ENCODE results near the gene PDE6C. TPM values are rescaled to one million over a fixed set of nuclear protein-coding genes. Genes with fewer than 3 reads are reported as not detected.

Gene PDE6C
- total and polyA plus RNA-seq, 12 donors = not detected

GRCh38 chr10:93590638-93591037 is 21.7 kb upstream of the PDE6C start:
- no peak overlapping the region for H3K27ac ChIP-seq
- 84% methylated on average over 7 of the region's 7 CpGs for WGBS, 2 donors
- no peaks in the 10 kb centered on the region for H3K9me3 ChIP-seq
- peaks cover 0 to 7% (median 0%) of the 10 kb centered on the region in 9 donors for H3K4me1 ChIP-seq
- ATAC-seq (no peak), DNase-seq (no peak)
- H3K4me3 ChIP-seq = no peak overlapping the region
- no peaks in the 10 kb centered on the region for H3K36me3 ChIP-seq
- TF ChIP-seq, protein P1, sequence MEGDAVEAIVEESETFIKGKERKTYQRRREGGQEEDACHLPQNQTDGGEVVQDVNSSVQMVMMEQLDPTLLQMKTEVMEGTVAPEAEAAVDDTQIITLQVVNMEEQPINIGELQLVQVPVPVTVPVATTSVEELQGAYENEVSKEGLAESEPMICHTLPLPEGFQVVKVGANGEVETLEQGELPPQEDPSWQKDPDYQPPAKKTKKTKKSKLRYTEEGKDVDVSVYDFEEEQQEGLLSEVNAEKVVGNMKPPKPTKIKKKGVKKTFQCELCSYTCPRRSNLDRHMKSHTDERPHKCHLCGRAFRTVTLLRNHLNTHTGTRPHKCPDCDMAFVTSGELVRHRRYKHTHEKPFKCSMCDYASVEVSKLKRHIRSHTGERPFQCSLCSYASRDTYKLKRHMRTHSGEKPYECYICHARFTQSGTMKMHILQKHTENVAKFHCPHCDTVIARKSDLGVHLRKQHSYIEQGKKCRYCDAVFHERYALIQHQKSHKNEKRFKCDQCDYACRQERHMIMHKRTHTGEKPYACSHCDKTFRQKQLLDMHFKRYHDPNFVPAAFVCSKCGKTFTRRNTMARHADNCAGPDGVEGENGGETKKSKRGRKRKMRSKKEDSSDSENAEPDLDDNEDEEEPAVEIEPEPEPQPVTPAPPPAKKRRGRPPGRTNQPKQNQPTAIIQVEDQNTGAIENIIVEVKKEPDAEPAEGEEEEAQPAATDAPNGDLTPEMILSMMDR (IDR thresholded peaks at IDR 0.05) = no peak
- intact Hi-C loops (cut with DNase I) = no loop called here
- no peaks in the 10 kb centered on the region for H3K27me3 ChIP-seq

GRCh38 chr10:93591065-93591808 is 21.1 kb upstream of the PDE6C start:
- no peaks in the 10 kb centered on the region for H3K27me3 ChIP-seq
- no peaks in the 10 kb centered on the region for H3K36me3 ChIP-seq
- DNase-seq (no peak), ATAC-seq (peak in 2 of 8 donors; percentile 33 to 61)
- no peaks in the 10 kb centered on the region for H3K9me3 ChIP-seq
- intact Hi-C loops (cut with DNase I) = no loop called here
- peaks cover 0 to 7% (median 0%) of the 10 kb centered on the region in 9 donors for H3K4me1 ChIP-seq
- no peak overlapping the region for H3K4me3 ChIP-seq
- 61 to 71% methylated on average over 8 of the region's 8 CpGs for WGBS, 2 donors
- TF ChIP-seq, protein P1 (IDR thresholded peaks at IDR 0.05) = no peak
- H3K27ac ChIP-seq = no peak overlapping the region

- H3K27me3 ChIP-seq = no peaks in the 10 kb centered on the region
- WGBS, 2 donors = 88 to 92% methylated on average over 4 of the region's 4 CpGs
- intact Hi-C loops (cut with DNase I) = no loop called here
- DNase-seq (no peak), ATAC-seq (no peak)
- H3K36me3 ChIP-seq = no peaks in the 10 kb centered on the region
- no peak overlapping the region for H3K27ac ChIP-seq
- TF ChIP-seq, protein P1 (IDR thresholded peaks at IDR 0.05) = no peak
- H3K4me3 ChIP-seq = no peak overlapping the region
- peaks cover 0 to 7% (median 0%) of the 10 kb centered on the region in 9 donors for H3K4me1 ChIP-seq
- H3K9me3 ChIP-seq = no peaks in the 10 kb centered on the region
Observed at GRCh38 chr10:93593254-93593653, 19.1 kb upstream of the PDE6C start.

- peaks cover 0 to 7% (median 0%) of the 10 kb centered on the region in 9 donors for H3K4me1 ChIP-seq
- no peaks in the 10 kb centered on the region for H3K36me3 ChIP-seq
- intact Hi-C loops (cut with DNase I) = no loop called here
- no peak for DNase-seq
- WGBS, 2 donors = 88 to 89% methylated on average over 18 of the region's 18 CpGs
- ATAC-seq = no peak
- H3K27me3 ChIP-seq = peaks cover 0 to 3% (median 0%) of the 10 kb centered on the region in 7 donors
- TF ChIP-seq, protein P1 (IDR thresholded peaks at IDR 0.05) = no peak
- H3K9me3 ChIP-seq = no peaks in the 10 kb centered on the region
- H3K4me3 ChIP-seq = no peak overlapping the region
- H3K27ac ChIP-seq = no peak overlapping the region
Observed at GRCh38 chr10:93593749-93594148, 18.6 kb upstream of the PDE6C start.

Measured in heart right ventricle (tissue), 16 donors.